Inflammatory macrophage treated with lipopolysaccharide for 4 hours (primary cell): ENCODE measurements around the gene OBP2B.
"Not testable (repeated sequence)": the region's sequence is repeated elsewhere in the genome, so short reads cannot be mapped to it uniquely, and the experiment has no call there.

ENCODE experiments used
- DNase-seq: peaks from one replicate; pipeline ENCODE4 v3.0.0-alpha.2; 2020

OBP2B gene

DNA sequence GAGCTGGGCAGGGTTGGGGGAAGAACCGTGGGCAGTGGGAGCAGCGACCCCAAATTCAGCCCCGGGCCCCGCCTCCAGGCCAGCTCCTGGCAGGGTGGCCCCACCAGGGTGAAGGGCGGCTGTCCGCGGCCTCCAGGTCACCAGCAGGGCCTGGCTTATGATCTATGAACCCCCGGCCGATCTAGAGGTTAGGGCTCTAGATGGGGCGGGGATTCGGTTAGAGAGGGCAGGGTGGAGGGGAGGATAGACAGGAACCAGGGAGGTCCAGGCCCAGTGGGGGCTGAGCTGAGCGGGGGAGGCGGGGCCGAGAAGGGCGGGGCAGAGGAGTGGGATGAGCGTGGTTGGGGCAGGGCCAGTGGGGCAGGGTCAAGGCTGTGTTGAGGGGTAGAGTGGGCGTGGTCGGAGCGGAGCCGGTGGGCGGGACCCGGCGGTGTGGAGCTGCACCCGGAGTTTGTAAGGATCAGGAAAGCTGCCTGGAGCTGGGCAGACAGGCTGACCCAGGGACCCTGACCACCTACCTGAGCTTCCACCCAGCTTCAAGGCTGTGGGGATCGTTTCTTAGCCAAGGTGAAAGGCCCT is 29.3 kb upstream of the OBP2B start:
- peak; percentile 13 for DNase-seq

DNA sequence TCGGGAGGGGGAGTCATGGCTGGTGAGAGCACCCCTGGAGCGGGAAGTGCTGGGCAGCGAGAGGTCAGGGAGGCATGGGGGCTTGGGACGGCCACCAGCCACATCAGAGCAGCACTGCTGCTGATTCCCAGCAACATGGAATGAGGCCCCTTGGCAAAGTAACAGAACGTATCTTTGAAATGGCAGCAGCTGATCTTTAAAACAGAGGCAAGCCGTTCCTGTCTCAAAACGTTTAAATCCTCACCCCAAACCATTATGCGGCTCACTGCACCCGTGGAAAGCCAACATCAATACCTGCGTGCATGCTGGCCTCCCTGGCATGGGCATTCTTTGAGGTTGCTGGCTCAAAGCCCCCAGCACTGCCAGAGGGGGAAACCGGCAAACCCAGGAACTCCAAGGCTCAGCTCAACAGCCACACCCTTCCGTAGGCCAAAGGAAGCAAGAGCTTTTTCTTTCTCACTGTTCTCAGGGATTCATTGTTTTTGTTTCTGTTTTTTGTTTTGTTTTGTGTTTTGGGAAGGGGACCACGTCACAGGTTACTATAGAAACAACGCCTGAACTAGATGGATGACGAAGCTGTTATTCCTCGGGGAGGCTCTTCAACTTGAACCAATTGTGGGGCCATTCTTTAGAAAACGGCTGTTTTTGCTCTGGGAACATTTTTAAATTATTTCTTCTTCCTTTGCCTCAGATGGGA is 28.1 kb upstream of the OBP2B start:
- no peak for DNase-seq

DNA sequence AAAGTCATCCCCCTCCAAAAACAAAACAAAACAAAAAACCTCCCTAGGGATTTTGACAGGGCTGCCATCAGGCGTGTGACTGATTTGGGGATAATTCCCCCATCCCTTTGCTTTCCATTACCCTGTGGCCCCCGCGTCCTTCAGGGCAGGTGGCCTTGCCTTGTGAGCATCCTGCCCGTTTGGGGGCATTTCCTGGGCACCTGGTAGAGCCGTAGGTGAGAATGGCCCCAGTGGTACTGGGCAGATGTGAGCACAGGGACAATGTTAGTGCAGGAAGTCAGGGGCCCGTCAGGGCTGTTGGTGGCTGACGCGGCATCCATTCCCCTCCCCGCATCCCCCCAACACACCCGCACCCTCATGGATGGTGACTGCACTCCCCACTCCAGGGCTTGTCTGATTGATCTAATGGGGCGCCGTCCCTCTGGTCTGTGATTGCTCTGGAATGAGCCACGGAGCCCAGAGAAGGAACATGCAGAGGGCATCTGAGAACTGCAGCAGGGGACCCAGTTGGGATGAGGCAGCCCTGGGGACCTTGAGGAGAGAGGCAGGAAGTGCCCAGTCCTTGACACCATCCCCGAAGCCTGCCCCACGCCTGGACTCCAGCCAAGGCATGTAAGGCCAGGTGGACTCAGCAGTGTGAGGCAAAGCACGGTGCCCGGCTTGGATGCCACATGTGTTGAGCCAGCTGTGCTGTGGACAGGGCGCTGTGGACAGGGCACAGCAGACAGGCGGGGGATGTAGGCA is 27.4 kb upstream of the OBP2B start:
- not testable (repeated sequence) for DNase-seq

DNA sequence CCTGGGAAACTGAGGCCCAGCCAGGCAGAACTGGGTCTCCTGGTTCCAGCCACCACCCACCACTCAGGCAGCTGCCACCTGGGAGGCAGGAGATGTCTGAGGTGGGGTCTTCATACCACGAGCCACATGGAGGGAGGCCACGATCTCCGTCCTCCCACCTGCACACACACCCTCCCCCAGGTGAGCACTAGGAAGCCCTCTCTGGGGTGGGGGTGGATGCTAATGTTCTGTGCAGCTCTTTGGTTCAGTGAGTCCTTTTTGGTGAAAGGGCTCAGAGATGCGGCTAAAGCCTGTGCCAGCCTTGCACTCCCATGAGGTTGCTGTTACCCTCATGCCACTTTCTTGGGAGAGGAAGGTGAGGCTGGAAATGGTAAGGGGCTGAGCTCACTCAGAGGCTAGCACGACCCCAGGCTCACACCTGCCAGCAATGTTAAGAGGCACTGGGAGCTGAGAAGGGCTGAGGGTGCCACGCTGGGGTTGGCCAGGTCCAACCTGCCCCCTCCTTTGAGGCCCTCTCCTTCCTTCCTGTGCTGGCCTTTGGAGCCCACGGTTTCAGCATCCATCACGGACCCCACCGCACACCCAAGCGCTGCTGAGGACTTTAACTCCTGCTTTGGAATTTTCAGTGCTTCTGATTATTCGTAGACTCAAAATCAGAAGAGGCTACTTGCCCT is 26.6 kb upstream of the OBP2B start:
- DNase-seq = no peak

DNA sequence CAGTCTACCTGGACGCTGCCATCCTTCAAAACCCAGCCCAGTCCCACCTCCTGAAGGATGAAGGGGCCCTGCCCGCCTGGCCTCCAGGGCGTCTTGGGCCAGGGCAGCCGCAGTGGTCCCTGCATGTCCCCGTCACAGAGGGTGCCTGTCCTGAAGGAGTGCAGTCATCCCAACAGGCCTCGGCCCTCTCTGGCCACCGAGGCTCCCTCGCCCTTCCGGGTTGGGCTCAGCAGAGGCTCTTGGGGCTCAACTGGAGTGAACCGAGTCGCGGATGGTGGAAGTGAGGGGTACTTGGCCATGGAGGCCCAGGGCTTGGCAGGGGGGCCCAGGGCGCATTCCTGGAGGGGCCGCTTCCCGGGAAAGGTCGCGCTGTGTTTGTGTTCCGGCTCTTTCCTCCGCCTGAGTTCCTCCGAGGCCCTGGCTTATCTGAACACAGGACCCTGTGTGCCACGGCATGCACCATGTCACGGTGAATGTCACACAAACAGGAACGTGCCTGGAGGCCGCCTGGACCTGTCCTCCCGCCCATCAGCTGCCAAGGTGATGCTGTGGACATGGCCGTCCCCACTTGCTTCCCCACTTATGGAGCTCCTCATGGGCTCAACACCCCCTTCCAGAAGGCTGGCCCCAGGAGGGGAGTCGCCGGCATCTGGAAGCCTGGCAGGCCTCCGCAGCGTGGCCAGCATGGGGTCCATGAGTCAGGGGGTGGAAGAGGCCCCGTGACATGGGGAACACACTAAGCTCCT is 25.7 kb upstream of the OBP2B start:
- DNase-seq = no peak

DNA sequence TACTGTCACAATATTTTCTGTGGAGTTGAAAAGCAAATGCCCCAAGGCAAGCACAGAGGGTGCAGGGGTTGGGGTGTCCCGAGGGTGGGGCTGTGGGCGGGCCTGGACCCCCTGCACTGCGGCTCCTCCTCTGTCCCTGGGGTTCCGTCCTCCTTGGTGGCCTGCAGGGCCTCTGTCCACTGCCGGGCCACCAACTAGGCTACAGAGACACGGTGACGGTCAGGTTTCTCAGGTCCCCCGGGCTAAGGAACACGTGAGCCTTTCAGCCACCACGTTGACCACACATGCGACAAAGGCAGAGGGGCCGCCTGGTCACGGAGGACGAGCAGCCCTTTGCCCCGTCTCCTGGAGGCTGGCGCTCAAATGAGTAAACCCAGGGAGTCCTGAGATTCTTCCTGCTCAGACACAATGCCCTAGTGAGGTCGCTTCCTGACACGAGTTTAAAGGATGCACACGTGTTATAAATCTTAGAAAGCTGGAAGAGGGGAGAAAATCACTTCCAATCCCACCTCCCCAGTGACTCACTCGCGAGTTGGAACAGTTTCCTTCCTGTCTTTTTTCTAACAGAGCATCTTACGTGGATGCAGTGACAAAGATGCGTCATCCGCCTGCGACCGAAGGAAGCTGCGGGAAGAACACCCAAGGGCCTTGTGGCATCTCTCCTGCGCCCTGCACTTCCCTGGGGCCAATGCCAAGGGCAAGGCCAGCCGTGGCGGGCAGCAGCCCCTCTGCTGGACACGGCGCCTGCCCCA is 24.8 kb upstream of the OBP2B start:
- DNase-seq = no peak

DNA sequence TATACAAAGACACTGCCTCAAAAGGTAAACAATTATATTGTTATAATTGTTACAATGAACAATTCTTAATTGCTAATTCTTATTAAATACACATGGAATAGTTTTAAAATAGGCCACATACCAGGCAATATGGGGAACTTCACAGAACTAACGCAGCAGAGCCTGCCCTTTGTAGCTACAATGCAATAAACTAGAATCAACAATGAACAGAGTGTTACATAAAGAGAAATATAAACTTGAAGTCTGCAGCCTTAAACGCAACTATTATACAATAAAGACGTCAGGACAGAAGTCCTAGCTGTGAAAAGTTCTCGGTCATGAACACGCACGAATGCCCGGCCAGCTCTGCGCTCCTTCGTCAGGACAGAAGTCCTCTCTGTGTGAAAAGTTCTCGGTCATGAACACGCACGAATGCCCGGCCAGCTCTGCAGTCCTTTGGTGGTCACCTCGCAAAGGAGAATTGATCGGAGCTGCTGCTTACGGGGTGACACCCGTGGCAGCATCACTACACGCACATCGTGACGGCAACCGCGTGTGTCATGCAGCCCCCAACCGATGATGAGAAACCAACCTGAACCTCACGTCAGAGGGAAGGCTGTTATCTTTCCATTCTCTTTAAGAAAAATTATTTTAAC is 23.0 kb upstream of the OBP2B start:
- DNase-seq = not testable (repeated sequence)

DNA sequence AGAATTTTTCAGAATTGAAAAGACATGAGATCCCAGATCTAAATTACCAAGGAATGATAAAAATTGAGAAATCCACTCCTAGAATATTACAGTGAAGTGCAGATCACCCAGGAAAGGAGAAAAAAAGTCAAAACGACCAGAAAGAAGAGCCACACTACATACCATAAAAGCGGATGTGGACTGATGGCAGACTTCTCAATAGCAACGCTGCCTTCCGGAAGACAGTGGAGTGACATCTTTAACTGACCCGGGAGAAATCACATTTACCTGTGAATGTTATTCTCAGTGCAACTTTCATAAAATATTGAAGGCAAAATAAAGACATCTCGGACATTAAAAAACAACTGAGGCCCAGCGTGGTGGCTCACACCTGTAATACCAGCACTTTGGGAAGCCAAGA is 21.5 kb upstream of the OBP2B start:
- DNase-seq = not testable (repeated sequence)

DNA sequence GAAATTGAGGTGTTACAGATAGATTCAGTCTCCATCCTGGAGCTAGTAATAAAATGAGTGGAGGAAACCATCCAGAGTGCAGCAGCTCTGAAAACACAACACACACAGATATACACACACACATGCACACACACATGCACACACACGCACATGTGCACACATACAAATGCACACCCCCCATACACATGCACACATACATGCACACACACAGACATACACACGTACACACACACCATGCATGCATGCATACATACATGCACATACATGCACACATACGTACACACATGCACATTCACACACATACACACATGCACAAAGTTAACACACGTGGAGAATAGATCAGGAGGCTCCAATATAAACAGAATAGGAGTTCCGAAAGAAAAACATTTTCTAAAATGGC is 21.0 kb upstream of the OBP2B start:
- DNase-seq = no peak

DNA sequence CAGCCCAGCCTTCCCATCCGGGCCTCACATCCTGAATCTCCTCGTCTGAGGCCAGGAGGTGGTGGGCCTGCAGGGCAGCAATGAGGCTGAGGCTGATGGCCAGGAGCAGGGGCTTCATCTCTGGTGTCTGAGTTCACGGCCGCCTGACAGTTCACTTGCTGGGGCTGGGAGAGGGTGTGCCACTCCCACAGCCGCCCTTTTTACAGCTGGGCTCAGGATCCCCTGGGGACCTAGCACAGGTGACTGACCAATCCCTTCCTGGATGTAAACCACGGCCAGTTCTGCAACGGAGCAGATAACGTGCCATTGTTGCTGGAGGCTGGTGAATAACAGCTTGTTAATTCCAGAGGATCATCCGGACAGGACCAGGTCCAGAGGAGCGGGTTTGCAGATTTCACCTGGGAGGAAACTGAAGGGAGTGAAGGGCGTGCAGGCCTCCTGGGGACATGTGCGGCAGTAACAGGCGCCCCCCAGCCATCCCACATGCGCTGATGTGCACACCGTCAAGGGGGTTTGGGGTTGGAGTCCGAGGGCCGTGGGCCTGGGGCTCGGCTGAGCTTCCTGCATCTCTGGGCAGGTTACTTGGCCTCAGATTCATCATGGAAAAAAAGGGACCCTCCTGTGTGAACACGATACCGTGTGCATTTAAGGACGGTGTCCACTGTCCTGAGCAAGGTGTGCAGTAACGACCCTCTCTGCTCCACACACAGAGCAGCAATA is 19.6 kb upstream of the OBP2B start:
- not testable (repeated sequence) for DNase-seq

DNA sequence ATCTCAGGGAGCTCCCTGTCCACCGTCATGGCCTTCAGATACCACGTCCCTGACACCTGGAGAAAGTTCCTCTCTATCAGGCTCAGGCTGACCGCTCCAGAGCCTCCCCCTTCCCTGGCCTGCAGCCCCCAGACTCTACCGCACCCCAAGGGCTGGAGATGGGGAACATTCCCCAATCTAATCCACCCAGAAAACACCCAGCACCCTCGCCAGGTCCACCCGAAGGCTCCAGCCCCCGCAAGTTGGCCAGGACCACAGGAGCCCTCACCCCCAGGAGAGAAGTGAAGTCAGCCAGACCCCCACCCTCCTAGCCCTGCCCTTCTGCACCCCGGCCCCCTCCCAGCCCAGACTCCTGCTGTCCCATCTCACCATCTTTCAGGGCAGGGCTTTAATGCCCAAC is 18.9 kb upstream of the OBP2B start:
- not testable (repeated sequence) for DNase-seq

DNA sequence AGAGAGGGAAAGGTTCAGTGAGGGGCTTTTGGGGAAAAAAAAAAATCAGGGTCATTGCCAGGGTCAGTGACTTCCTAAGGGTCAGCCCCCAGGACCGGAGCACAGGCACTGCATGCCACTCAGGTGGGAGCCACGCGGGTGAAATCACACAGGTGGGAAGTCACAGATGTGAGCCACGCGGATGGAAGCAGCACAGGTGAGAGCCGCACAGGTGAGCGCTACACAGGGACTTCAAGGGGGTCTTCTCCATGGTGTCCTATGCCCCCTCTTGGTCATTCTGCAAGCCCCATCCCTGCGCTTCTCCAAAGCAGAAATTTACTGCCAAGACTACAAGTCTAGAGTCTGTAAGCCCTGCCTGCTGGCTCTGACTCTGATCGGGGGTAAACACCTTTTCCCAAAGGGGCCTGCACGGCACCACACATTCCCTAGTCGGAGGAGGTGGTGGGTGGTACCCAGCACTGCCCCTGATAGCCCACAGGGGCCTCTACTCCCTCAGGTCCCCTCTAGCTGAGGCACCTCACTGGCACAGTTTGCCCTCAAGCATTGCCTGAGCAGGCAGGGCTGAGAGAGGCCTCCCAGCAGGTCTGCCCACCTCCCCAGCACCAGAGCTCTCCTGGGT is 18.3 kb upstream of the OBP2B start:
- DNase-seq = no peak

DNA sequence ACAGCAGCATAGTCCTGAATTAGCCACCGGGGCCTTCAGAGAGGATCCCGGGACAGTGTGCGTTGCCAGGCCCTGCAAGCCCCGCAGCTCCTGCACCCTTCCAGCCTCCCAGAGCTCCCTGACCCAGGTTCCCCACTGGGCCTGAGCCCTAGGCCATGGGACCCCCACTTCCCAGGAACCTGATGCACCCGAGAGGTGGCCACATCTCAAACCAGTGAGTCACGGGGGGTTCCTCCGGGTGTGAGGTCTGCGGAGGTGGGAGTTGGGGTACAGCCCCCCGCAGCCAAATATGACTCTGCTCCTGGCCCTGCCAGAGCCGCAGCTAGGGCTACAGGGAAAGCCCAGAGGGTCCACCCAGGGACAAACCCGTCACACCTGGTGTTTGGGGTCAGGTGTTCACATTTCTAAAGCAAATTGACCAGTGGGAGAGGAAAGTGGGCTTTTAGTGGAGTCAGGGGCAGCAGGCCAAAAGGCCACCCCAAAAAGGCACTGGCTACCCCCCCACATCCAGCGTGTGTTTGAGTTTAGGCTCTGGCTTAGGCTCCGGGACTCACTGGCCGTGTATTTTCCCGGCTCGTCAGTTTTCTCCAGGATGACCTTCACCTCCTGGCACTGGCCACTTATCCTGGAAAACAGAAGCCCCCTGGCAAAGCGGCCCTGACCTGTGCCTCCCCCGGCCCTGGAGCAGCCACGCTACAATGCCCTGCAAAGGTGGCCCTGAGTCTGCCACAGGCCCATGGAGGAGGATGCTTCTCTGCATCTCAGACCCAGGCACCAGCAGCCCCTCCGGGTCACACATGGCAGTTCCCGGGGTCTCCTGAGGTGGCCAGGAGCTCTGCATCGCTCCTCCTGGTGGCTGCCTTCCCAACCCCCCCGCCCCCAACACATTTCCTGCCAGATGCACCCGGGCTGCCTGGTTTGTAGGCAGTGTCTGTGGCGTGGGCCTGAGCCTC is 17.4 kb upstream of the OBP2B start:
- no peak for DNase-seq

DNA sequence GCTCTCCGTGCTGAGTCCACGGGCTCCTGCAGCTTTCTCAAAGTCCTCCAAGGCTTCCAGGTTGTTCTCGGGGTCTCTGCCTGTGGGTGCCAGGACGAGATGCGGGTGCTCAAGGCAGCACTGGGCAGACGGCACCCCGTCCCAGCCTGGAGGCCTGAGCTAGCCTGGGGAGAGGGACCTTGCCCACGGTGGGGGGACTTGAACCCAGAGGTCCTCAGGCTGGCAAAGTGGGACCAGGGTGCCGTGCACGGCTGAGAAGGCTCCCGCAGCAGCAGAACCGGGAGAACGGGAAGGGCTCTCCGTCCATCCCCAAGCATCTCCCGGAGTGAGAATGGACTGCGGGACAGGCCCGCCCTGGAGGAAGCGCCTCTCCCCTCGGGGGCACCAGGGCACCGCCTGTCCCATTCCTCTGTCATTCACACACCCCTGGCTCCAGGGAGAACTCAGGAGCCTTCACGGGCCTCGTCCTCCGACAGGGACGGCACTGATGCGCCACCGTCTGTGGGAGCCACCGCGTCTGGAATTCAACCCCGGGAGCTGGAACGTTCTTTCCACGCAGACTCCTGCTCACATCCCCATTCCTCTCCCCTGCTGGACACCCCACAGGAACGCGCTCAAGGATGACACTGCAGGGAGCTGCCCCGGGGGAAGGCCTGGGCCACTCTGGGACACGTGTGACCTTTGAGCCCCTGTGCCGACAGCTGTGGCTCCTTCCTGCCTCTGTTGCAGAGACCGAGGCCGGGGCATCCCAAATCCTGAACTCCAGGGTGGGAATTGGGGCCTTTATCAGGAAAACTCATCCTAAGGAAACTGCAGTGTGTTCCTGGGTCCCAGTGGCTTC is 16.3 kb upstream of the OBP2B start:
- no peak for DNase-seq

DNA sequence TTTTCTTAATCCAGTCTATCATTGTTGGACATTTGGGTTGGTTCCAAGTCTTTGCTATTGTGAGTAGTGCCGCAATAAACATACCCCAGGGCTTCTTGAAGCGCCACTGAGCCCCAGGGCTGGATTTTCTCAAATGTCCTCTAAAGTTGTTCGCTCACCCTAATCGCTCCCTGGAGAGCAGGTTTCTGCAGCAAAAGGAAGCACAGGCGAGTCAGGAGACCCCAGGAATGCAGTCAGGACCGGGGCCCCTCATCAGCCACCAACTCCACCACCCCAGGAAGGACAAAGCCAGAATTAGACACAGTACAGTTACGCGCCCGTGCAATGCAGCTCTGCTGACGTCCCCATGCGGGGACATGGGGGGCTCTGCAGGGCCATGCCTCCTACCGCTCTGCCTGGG is 15.7 kb upstream of the OBP2B start:
- DNase-seq = no peak

DNA sequence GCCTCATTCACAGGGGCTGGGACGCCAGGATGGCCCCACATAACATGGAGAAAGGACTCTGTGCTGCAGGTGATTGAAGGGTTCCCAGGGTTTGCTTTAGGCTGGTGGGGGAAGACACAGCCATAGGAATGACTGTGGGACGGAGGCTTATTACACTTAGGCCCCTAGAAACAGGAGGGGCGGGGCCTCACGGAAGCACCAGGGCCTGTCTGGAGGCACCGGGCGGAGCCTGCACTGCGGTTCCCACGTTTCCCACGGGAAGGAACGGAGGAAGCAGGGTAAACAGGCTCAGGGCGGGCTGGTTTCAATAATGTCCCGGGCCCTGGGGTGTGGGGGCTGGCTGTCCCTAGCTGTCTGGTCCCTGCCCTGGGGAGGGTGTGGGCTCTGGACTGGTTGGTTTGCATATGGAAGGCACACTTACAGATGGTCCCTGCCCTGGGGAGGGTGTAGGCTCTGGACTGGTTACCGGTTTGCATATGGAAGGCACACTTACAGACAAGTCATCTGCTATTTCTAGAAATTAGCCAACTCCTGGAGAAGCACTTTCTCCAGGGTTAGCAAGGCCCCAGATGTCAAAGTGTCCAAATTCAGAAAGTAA is 14.2 kb upstream of the OBP2B start:
- not testable (repeated sequence) for DNase-seq

DNA sequence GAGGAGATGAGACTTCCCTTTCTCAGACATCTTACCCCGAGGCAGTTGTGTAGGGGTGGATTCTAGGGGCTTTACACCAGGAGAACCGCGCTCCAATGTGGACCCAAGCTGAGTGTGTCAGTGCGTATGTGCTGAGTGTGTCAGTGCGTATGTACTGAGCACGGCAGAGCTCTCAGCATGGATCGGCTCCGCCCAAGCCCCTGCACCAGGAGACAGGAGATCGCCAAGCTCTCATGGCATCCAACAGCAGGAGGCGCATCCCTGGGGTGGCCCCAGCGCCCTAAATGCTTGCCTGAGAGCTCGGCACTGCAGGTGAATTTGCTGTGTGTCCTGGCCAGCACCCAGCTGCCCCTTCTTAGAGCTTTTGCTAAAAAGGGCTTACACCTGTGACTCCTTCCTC is 12.9 kb upstream of the OBP2B start:
- DNase-seq = not testable (repeated sequence)
